GM12872 (cell line): ENCODE measurements around the gene NOL9.

Source experiments
- CTCF ChIP-seq: IDR thresholded peaks from 3 replicates; pipeline ENCODE4 v1.5.1; 2011; ENCODE audit warnings: low read depth, mild to moderate bottlenecking, low read length, moderate library complexity; ENCODE audit not compliant: insufficient read depth

Gene NOL9

GRCh38 chr1:6581561-6582305, 27.4 kb upstream of the NOL9 start:
- no peak for TF ChIP-seq CTCF

- TF ChIP-seq CTCF, result peak; percentile 19; the same call in 1 of the 3 replicates
Measured at GRCh38 chr1:6580593-6581409, 26.5 kb upstream of the NOL9 start.

GRCh38 chr1:6580119-6580592, 25.8 kb upstream of the NOL9 start:
- TF ChIP-seq CTCF, result no peak

GRCh38 chr1:6579374-6580118, 25.2 kb upstream of the NOL9 start, which contains the start of gene ZBTB48:
Gene ZBTB48 (plus strand): TSS chr1:6579994. CDS start chr1:6580610, 616 bp downstream.
- TF ChIP-seq CTCF, result no peak

- no peak for TF ChIP-seq CTCF
Measured at GRCh38 chr1:6578624-6579373, 24.5 kb upstream of the NOL9 start.

- no peak for TF ChIP-seq CTCF
Measured at GRCh38 chr1:6577831-6578525, 23.7 kb upstream of the NOL9 start.
